Pancreas (tissue), 10 donors: ENCODE data around the gene CALML3. TPM values are rescaled to one million over a fixed set of nuclear protein-coding genes. Genes with fewer than 3 reads are reported as not detected.

ENCODE experiments used
- ATAC-seq, 4 donors: fragments of 200-7000 bp; cut with Tn5 transposase; one replicate each; pipeline versions ENCODE4 v1.8.0 to v1.9.1; 2020; ENCODE audit warnings: mild to moderate bottlenecking in 4 of 4, moderate library complexity in 4 of 4
- DNase-seq, 6 donors: peaks; one replicate each; pipeline ENCODE4 v3.0.0-alpha.2; 2020
- FAIRE-seq: peaks from 2 replicates; lab custom pipeline; 2012; peaks lifted over from hg19 to GRCh38; lab: Jason Lieb, UNC
- H3K27ac ChIP-seq, 4 donors: fragments of 200-600 bp; sonication (generic); 1 replicate in 3 of 4; 2 replicates in 1 of 4; pipeline versions ENCODE4 v1.5.0 to v1.8.0; 2020
- H3K27me3 ChIP-seq, 4 donors: fragments of 200-600 bp; one replicate each; pipeline ENCODE4 v1.8.0; 2021
- H3K36me3 ChIP-seq, 3 donors: fragments of 200-600 bp; sonication (generic) in 1 of 3; one replicate each; pipeline versions ENCODE4 v1.5.0 to v1.8.0; 2020 to 2021
- H3K4me1 ChIP-seq, 3 donors: fragments of 200-600 bp; one replicate each; pipeline ENCODE4 v1.8.0; 2021
- H3K4me3 ChIP-seq, 4 donors: fragments of 200-600 bp; sonication (generic) in 2 of 4; one replicate each; pipeline versions ENCODE4 v1.5.0 to v1.8.0; 2020 to 2021
- H3K9me3 ChIP-seq, 4 donors: fragments of 200-600 bp; one replicate each; pipeline ENCODE4 v1.8.0; 2021
- WGBS, 2 donors: extraction: QIAGEN DNeasy Blood & Tissue Kit; methylation state at CpG; one replicate each; pipeline ENCODE4 v1.1.7; 2013; 5-methylcytosine and 5-hydroxymethylcytosine counted together
- intact Hi-C, 3 donors: fragments of 100-400 bp; cut with DNase I; formaldehyde crosslinking; loops; one replicate each; pipeline versions ENCODE4 v1.11.1 to v1.14.2; 2022
- polyA plus RNA-seq, 2 donors: library from polyadenylated mRNA; stranded (reverse); fragments of 200-250 nt; gene quantifications; one replicate each; pipeline ENCODE4 v1.2.3, GENCODE V29; 2013
- total RNA-seq, 6 donors: library from RNA; stranded (reverse); fragmentation: NEBNext Ultra II Directional in 4 of 6; extraction: Animal tissue kit (Norgen Biotek cat#: 25700) in 4 of 6; gene quantifications; one replicate each; pipeline versions ENCODE4 v1.2.1 to v1.2.4, GENCODE V29; 2021 to 2023
- TF ChIP-seq, protein P1 (sequence below), 4 donors: fragments of 200-600 bp; sonication (generic) in 3 of 4; IDR thresholded peaks; one replicate each; pipeline versions ENCODE4 v1.5.0 to v1.8.0; 2021; ENCODE audit warnings: antibody characterized with exemption in 4 of 4
- donor health status: healthy with polysubstance abuse.
- donor health status: DM: no; HTN: no; CAD: no; lungs with moderate emphysema.
- donor health status: DM: no; HTN: no; CAD: no.
- donor health status: control.
- donor health status: control.
- donor health status: Bipolar disorder and iron deficiency.
- donor health status: DM: yes; HTN: yes; CAD: no.
- donor health status: DM: no; HTN: no; CAD: no.
- donor health status: DM: no; HTN: no; CAD: no.
- donor health status: DM: yes; HTN: yes; CAD: no.

CALML3 gene
- total and polyA plus RNA-seq, 8 donors: 0.05 to 0.08 TPM; not detected in 6

DNA sequence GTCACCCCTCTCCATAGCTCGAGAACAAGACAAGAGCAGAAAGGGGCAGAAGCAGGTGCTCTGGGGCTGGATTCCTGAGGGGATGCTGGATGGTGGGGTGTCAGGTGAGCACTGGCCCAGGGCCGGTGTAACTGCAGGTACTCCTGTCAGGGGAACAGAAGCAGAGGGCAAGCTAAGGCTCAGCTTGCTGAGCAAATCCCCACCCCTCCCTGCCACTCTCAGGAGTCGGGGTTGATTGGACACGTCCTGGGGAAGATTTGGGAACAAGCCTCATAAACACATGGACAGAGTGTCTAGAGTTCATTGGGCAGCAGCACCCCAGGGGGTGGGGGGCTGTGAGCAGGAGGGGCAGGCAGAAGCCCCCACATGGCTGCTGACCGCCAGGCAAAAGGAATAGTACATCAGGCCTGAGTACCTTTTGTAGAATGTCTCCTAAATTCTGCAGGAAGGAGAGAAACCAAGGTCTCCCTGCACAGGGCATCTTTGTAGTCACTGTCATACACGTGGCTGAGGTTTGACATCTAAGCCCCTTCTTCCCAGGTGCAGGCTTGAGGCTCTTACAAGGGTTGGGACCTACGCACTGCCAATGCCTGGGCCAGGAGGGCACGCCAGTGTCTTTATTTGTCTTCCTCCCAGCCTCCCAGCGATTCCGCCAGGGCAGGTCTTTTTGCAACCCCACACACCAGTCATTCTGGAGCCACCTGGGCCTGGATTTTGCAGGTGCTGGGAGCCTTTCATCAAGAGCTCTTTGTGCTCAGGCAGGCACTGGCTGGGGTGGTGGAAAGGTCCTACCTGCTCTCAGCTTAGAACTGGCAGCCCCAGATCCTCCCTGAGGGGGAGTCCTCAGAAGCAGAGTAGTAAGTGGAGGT lies 2.8 kb downstream of the CALML3 start:
- ATAC-seq: no peak
- no peaks in the 10 kb centered on the region for H3K4me1 ChIP-seq
- no peaks in the 10 kb centered on the region for H3K9me3 ChIP-seq
- WGBS, 2 donors: 74 to 84% methylated on average over 10 of the region's 10 CpGs
- intact Hi-C loops: no loop called here
- FAIRE-seq: no peak
- H3K4me3 ChIP-seq: no peak overlapping the region
- H3K36me3 ChIP-seq: no peaks in the 10 kb centered on the region
- no peak overlapping the region for H3K27ac ChIP-seq
- peak in 2 of 6 donors; percentile 30 to 39 for DNase-seq
- TF ChIP-seq, protein P1, sequence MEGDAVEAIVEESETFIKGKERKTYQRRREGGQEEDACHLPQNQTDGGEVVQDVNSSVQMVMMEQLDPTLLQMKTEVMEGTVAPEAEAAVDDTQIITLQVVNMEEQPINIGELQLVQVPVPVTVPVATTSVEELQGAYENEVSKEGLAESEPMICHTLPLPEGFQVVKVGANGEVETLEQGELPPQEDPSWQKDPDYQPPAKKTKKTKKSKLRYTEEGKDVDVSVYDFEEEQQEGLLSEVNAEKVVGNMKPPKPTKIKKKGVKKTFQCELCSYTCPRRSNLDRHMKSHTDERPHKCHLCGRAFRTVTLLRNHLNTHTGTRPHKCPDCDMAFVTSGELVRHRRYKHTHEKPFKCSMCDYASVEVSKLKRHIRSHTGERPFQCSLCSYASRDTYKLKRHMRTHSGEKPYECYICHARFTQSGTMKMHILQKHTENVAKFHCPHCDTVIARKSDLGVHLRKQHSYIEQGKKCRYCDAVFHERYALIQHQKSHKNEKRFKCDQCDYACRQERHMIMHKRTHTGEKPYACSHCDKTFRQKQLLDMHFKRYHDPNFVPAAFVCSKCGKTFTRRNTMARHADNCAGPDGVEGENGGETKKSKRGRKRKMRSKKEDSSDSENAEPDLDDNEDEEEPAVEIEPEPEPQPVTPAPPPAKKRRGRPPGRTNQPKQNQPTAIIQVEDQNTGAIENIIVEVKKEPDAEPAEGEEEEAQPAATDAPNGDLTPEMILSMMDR (IDR thresholded peaks at IDR 0.05): no peak
- H3K27me3 ChIP-seq: no peaks in the 10 kb centered on the region

DNA sequence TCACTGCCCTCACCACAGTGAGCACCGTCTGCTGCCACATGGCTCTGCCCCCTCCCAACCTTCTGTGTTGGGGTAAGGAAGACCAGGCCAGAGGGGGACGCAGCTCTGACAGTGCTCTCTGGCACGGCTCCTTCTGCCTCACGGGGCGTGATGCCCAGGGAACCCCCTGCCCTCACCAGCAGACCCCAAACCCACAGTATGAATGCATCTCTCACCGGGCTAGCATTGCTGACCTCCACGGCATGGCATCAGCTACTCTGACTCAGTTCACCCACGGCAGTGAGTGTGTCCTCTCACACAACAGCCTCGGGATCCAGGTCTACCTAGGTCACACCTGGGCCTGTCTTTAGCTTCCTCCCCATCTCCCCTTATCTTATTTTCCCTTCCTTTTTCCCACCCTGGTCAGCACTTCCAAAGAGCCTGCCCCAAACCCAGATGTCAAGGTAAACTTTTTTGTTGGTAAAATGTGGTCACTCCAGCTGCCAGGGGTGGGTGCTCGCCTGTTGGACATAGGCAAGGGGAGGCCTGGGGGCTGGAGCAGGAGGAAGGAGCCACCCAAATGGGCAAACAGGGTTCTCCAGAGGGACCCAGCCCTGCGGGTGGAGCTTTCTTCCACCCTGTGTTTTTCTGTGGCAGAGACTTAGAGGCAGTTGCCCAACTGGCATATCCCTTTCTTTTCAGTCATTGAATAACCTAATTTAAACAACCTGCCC lies 4.4 kb downstream of the CALML3 start:
- H3K4me3 ChIP-seq: no peak overlapping the region
- 82 to 84% methylated on average over 11 of the region's 11 CpGs for WGBS, 2 donors
- FAIRE-seq (no peak), DNase-seq (peak in 2 of 6 donors; percentile 27 to 46), ATAC-seq (peak in 1 of 4 donors; percentile 22)
- TF ChIP-seq, protein P1 (IDR thresholded peaks at IDR 0.05): no peak
- no peaks in the 10 kb centered on the region for H3K4me1 ChIP-seq
- H3K27me3 ChIP-seq: no peaks in the 10 kb centered on the region
- intact Hi-C loops: no loop called here
- H3K36me3 ChIP-seq: no peaks in the 10 kb centered on the region
- H3K27ac ChIP-seq: no peak overlapping the region
- H3K9me3 ChIP-seq: no peaks in the 10 kb centered on the region

DNA sequence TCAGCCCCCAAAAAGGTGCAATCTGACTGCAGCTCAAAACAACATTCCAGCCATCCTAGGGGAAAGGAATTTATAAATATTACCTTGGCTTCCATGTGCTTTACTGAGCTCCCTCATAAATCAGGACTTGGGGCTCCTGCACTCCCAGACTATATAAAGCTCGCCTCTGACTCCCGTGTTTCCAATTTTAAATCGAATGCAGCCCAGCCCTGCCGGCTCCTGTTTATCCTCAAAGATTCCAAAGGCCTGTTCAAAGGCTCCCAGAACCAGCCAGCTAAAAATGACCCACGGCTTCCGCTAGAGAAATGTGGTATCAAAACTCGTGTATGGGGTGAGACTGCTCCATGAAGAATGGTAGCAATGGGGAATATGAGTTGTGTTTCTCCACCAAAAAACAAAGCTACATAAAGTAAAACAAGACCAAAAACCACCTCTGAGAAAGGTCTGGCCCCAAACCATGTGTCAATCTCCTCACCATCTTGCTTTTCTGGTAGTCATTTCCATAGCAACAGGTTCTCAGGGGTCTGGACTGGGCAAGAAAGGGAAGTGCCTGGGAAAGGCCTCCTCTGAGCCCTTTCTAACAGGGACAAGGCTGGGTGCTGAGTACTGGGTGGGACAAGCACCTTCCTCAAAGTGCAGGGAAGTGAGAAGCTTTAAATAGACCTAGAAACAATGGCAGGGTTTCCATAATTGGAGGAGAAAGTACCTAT lies 5.1 kb downstream of the CALML3 start:
- Histone ChIP-seq H3K4me3 (no peak overlapping the region), H3K4me1 (no peaks in the 10 kb centered on the region), H3K27me3 (no peaks in the 10 kb centered on the region), H3K9me3 (no peaks in the 10 kb centered on the region), H3K27ac (no peak overlapping the region), H3K36me3 (no peaks in the 10 kb centered on the region)
- FAIRE-seq: no peak
- intact Hi-C loops: no loop called here
- peak in 1 of 6 donors; percentile 28 for DNase-seq
- WGBS, 2 donors: 71% methylated on average over 7 of the region's 7 CpGs
- TF ChIP-seq, protein P1 (IDR thresholded peaks at IDR 0.05): no peak
- peak in 1 of 4 donors; percentile 65 for ATAC-seq

DNA sequence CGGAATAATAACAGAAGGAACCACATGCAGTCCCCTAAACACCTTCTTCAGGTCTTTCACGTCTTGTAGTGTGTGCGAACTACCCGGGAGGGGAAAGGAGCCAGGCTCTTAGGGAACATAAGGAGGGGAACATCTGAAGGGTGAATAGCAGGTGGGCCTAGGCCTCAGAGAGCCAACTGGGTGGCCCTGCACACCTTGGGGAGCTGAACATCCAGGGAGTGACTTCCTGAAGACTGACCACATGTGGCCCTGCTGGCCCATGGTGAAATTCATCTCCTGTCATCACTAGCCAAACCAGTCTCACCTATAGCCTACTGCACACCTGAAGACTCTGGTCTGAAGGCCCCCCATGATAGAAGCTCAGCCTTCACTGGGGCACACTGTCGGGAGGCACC lies 5.6 kb downstream of the CALML3 start:
- Histone ChIP-seq H3K27ac (no peak overlapping the region), H3K27me3 (no peaks in the 10 kb centered on the region), H3K36me3 (no peaks in the 10 kb centered on the region), H3K4me1 (no peaks in the 10 kb centered on the region), H3K9me3 (no peaks in the 10 kb centered on the region), H3K4me3 (no peak overlapping the region)
- 96 to 97% methylated on average over 5 of the region's 5 CpGs for WGBS, 2 donors
- DNase-seq: peak in 1 of 6 donors; percentile 29
- TF ChIP-seq, protein P1 (IDR thresholded peaks at IDR 0.05): no peak
- ATAC-seq: no peak
- FAIRE-seq: no peak
- intact Hi-C loops: no loop called here
